Measurements from ENCODE around the gene ANXA11. TPM values are rescaled to one million over a fixed set of nuclear protein-coding genes. Genes with fewer than 3 reads are reported as not detected.

Gene ANXA11
- total and polyA plus RNA-seq, 2 experiments from 2014 or later, result 42.3 to 70.0 TPM

- Histone ChIP-seq H3K9me2 (ENCODE audit: insufficient read depth) (no peaks in the 10 kb centered on the region), H3F3A (replicated peaks; ENCODE audit: low read depth) (peaks cover 4% of the 10 kb centered on the region; the same call in 1 of the 2 replicates), H3K4me3 (no peak overlapping the region), H3K36me3 (ENCODE audit: insufficient read depth) (no peaks in the 10 kb centered on the region), H2AFZ (no peak overlapping the region), H3K79me2 (replicated peaks; ENCODE audit: insufficient read depth) (no peaks in the 10 kb centered on the region), H3K27ac (ENCODE audit: low read depth) (no peak overlapping the region), H3K4me1 (ENCODE audit: insufficient read depth) (peaks cover 21% of the 10 kb centered on the region), H4K20me1 (replicated peaks; ENCODE audit: insufficient read depth) (no peaks in the 10 kb centered on the region), H3K27me3 (ENCODE audit: insufficient read depth) (peaks cover 25% of the 10 kb centered on the region), H3K4me2 (no peak overlapping the region)
- Mint-ChIP-seq H3K36me3 (ENCODE audit: low read depth) (no peaks in the 10 kb centered on the region), H3K27ac (no peak overlapping the region), H3K4me3 (no peak overlapping the region), H3K9me3 (no peaks in the 10 kb centered on the region), H3K4me1 (peaks cover 28% of the 10 kb centered on the region), H3K27me3 (ENCODE audit: insufficient read depth, low read depth, poor library complexity) (peaks cover 12% of the 10 kb centered on the region)
- ATAC-seq (no peak), DNase-seq (ENCODE audit: low spot score) (no peak)
- TF ChIP-seq REST (IDR thresholded peaks at IDR 0.05; ENCODE audit: unreplicated experiment) (no peak), CTCF (conservative IDR thresholded peaks at IDR 0.05; ENCODE audit: low read depth in 2 of 2) (no peak), STAT1 (IDR thresholded peaks at IDR 0.05; ENCODE audit: unreplicated experiment) (no peak), POLR2AphosphoS5 (IDR thresholded peaks at IDR 0.05; ENCODE audit: low read depth) (no peak), ETS1 (IDR thresholded peaks at IDR 0.05) (no peak), EZH2 (IDR thresholded peaks at IDR 0.05; ENCODE audit: low read depth, unreplicated experiment) (no peak), CREB1 (CRISPR knock-in tag; IDR thresholded peaks at IDR 0.05; ENCODE audit: low read depth) (no peak), ZNF331 (CRISPR knock-in tag; IDR thresholded peaks at IDR 0.05; ENCODE audit: low read depth) (no peak), NANOG (IDR thresholded peaks at IDR 0.05; ENCODE audit: borderline replicate concordance) (no peak), ZNF462 (CRISPR knock-in tag; IDR thresholded peaks at IDR 0.05) (no peak), EZH2phosphoT487 (IDR thresholded peaks at IDR 0.05; ENCODE audit: unreplicated experiment) (no peak), JUNB (IDR thresholded peaks at IDR 0.05; ENCODE audit: unreplicated experiment) (no peak), ZNF114 (CRISPR knock-in tag; IDR thresholded peaks at IDR 0.05) (no peak)
Measured at GRCh38 chr10:80210259-80210658, 4.9 kb upstream of the ANXA11 start.

Data from GM23338 (cell line).